Fibroblast of mammary gland (primary cell): ENCODE results near the gene HSPA12A.

Experiments
- DNase-seq: peaks from one replicate; pipeline ENCODE4 v3.0.0-alpha.2; 2010; ENCODE audit warnings: low read depth
- H3K4me3 ChIP-seq: 2 replicates; pipeline ENCODE4 v1.5.1; 2011; ENCODE audit warnings: low read depth, mild to moderate bottlenecking, low read length, moderate library complexity; ENCODE audit not compliant: control insufficient read depth
- TF ChIP-seq, protein P1 (sequence below): conservative IDR thresholded peaks from 2 replicates; pipeline ENCODE4 v1.5.1; 2011; ENCODE audit warnings: low read depth, low read length, inconsistent platforms; ENCODE audit not compliant: control insufficient read depth, insufficient read depth

Gene HSPA12A

DNA sequence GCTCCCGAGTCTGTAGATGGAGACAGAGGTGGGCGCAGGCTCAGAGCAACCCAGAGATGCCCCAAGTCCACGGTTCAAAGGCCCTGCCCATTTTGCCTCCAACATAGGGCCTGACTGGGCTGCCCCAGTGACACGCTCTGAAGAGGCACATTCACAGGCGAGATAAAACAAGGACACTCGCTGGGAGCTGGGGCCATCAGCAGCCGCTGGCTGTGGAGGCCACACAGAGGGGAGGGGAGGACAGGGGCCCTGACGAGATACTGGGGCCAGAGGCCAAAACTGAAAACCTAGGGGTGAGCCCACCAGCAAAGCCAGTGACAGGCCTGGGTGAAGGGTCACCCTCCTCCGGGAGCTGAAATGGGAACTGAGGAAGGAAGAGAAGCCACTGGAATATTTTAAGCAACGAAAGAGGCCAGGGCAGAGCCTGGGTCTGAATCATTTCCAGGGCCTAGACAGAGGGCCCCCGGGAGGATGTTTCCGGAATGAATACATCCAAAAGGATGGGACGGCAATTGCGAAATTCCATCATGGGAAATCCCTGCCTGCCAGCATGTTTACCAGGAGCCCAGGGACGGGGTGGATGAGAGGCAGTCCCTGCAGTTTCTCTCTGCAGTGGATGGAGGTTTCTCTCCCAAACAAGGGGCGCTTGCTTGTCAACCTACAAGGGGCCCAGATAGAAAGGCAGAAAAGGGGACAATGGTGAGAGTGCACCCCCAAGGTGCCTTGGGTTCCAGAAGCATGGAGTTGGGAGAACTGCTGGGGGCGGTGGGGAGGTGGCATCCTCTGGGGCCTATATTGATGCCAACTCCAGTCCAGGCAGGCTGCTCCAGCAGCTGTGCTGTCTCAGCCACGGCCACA is 29.0 kb upstream of the HSPA12A start:
- TF ChIP-seq, protein P1, sequence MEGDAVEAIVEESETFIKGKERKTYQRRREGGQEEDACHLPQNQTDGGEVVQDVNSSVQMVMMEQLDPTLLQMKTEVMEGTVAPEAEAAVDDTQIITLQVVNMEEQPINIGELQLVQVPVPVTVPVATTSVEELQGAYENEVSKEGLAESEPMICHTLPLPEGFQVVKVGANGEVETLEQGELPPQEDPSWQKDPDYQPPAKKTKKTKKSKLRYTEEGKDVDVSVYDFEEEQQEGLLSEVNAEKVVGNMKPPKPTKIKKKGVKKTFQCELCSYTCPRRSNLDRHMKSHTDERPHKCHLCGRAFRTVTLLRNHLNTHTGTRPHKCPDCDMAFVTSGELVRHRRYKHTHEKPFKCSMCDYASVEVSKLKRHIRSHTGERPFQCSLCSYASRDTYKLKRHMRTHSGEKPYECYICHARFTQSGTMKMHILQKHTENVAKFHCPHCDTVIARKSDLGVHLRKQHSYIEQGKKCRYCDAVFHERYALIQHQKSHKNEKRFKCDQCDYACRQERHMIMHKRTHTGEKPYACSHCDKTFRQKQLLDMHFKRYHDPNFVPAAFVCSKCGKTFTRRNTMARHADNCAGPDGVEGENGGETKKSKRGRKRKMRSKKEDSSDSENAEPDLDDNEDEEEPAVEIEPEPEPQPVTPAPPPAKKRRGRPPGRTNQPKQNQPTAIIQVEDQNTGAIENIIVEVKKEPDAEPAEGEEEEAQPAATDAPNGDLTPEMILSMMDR, result no peak
- no peak overlapping the region for H3K4me3 ChIP-seq
- peak; percentile 95 for DNase-seq

DNA sequence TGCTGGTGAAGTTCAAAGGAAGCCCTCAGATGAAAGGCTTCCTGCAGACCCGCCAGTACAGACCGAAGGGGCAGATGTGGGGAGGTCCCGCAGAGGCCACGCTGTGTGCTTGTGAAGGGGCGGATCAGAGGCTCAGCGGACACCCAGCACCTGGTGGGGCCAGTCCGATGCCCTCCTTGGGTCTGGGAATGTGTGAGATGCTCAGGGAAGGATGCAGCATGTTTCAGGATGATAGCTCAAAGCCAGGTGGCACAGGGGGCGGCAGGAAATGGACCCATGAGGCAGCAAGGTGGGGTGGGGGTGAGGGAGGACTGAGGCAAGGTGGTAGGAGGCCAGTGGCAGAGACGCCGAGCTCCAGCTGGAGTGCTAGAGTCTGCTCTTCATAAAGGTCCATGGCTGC is 27.9 kb upstream of the HSPA12A start:
- DNase-seq, result no peak
- H3K4me3 ChIP-seq, result no peak overlapping the region
- TF ChIP-seq, protein P1, result no peak

DNA sequence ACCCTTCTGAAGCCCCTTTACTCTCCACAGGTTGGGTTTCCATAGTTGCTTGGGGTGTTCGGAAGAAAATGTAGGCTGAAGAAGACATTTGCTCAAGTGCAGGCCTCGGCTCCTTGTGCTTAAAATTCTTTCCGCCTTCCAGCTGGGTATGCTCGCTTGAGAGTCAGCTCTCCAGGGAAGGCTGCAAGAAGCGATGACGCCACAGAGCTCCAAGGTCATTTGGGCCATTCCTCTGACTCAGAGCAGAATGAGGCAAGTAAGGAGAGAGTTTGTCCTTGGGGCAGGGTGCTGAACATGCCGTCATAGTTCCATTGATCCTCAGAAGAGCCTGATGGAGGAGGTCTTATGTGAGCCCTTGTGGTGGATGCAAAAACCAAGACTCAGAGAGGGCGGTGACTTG is 27.4 kb upstream of the HSPA12A start:
- peak; percentile 91 for DNase-seq
- TF ChIP-seq, protein P1, result no peak
- no peak overlapping the region for H3K4me3 ChIP-seq

DNA sequence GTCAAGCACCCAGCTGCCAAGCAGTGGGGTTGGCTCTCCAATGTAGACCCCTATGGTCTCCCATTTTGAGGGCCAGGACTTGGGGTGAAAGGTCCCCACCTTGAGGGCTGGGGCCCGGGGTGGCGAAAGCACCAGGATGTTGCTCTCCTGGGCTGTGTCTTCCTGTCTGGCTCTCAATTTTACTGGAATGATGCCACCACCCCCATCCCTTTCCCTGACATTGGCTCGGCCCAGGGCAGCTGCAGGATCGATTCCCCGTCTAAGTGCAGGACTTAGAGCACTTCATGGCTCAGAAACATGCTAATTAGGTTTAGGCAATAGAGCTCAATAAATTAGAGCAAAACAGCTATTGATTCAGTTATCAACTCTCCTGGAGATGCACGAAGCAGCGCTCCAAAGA is 27.0 kb upstream of the HSPA12A start:
- no peak for DNase-seq
- H3K4me3 ChIP-seq, result no peak overlapping the region
- TF ChIP-seq, protein P1, result no peak

DNA sequence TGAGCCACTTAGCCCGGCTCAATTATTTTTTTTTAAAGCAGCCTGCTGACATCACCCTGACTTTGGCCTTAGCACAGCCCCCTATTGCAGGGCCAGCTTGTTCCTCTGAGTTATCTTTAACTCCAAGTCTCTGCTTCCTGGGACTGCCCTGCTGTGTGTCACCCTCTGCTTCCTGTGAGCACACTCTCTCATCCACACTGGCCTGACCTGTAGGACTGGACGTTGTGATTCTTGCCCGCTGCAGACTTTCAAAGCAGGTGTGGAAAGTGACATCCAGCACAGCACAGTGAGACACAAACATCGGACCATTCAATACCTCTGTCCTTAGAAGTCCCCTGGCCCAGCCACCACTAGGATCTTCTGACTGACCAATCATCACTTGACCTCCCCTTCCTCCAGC is 26.4 kb upstream of the HSPA12A start:
- TF ChIP-seq, protein P1, result no peak
- H3K4me3 ChIP-seq, result no peak overlapping the region
- DNase-seq, result no peak

DNA sequence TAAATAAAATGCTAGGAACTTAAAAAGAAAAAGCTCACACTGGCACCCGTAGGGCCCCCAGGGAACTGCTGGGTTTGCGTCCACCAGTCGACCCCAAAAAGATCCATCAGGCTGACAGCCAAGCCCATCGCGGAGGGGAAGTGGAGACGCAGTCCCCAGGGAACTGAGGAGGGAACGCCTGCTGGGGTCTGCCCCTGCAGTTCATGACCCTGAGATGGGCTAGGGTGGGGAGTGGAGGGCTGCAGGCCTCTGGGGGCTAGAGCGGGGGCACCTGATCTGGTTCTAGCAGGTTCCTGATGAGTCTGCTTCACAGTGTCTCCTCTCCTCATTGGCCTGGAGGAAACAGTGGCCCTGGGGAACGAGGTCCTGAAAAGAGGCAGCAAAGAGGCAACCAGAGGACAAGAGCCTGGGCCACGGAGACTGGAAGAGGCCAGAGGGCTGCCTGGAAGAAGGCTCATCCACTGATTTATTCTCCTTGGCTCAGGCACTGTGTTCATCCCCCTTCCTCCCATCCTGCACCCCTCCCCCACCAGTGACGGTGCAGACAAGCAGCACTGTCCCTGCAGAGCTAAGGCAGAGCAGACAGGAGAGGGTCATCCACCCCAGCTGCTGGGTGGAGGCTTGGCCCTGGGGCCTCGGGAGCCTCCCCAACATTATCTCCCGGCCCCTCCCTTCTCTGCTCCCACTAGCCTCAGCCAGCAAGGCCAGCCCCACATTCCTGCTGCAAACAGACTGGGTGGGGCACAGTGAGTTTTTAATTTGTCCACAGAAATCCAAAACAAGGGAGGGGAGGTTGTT is 24.7 kb upstream of the HSPA12A start:
- DNase-seq, result peak; percentile 25
- TF ChIP-seq, protein P1, result no peak
- no peak overlapping the region for H3K4me3 ChIP-seq
